ENCODE results near the gene ZMYND8.
A peak's percentile ranks its signal among the peaks of the same experiment; 100 is the strongest.
"Not testable (repeated sequence)": the region's sequence is repeated elsewhere in the genome, so short reads cannot be mapped to it uniquely, and the experiment has no call there.

The ZMYND8 gene

GRCh38 chr20:47356526-47357295 is at the start of gene ZMYND8:
TSS of gene ZMYND8 (minus strand) at chr20:47356699. CDS start at chr20:47356670, 29 bp downstream.
- DNase-seq = peak; percentile 93 to 96

DNA sequence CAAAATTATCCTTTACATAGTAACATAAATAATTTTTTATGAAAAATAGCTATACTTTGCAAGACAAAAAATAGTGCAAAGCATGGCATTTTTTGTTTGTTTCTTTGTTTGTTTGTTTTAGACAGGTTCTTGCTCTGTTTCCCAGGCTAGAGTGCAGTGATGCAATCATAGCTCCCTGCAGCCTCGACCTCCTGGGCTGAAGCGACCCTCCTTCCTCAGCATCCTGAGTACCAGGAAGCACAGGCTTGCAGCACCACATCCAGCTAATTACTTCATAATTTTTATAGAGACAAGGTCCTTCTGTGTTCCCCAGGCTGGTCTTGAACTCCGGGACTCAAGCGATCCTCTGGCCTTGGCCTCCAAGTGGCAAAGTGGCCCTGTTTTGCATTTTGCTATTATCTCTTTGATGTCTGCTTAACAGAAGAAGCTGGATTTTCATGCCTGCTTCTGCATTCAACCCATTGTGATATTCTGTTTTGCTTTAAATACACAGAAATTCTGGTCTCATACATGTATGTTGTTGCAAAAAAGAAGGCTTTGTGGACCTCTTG is 49.4 kb upstream of the ZMYND8 start:
- DNase-seq = no peak

- DNase-seq = no peak
Measured at GRCh38 chr20:47400685-47401084, 44.2 kb upstream of the ZMYND8 start.

- peak in 1 of 2 experiments; percentile 53 for DNase-seq
Measured at GRCh38 chr20:47397652-47398301, 41.3 kb upstream of the ZMYND8 start.

GRCh38 chr20:47396762-47397476 is 40.4 kb upstream of the ZMYND8 start:
- no peak for DNase-seq

GRCh38 chr20:47393796-47394514 is 37.5 kb upstream of the ZMYND8 start:
- not testable (repeated sequence) for DNase-seq

DNA sequence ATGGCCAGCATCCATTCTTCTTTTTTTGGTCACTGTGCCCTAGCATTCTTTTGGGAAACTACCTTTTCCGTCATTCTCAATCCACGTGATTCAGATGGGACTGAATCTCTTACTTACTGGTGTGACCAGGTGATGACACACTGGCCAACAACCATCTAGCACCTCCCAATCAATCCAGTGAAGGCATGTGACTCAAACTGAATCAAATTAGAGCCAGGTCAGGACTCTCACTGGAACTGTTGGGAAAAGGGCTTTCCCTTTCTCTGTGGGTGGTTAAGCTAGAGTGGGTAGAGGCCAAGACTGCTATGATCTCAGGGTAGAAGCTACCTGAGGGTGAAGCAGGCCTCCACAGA is 36.2 kb upstream of the ZMYND8 start:
- DNase-seq = no peak

DNA sequence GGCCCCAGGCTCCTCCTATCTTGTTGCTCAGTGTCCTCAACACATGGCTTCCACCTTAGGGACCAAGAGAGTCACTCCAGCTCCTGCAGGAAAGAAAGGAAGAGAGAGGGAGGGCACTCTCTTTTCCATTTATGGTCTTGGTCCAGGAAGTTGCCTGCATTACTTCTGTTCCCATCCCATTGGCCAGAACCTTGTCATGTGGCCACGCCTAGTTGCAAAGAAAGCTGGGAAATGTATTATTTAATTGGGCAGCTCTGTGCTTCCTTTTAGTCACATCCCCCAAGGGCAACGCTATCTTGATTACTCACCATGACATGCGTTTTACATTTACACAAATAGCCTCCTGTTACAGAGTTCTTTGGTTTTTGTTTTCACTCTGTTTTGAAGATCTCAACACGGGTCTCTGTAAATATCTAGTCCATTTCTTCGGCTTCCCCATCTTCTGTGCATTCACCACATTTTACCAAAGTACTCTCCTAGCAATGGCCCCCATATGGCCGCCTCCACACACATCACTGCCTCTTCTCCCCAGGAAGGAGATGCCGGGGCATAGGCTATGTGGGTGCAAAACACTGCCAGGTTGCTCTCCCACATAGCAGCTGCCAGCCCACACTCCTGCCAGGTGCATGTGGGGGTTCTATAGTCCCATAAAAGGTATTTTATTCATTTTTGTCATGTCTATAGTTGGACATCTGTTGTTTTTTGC is 35.7 kb upstream of the ZMYND8 start:
- peak in 1 of 2 experiments; percentile 20 for DNase-seq

DNA sequence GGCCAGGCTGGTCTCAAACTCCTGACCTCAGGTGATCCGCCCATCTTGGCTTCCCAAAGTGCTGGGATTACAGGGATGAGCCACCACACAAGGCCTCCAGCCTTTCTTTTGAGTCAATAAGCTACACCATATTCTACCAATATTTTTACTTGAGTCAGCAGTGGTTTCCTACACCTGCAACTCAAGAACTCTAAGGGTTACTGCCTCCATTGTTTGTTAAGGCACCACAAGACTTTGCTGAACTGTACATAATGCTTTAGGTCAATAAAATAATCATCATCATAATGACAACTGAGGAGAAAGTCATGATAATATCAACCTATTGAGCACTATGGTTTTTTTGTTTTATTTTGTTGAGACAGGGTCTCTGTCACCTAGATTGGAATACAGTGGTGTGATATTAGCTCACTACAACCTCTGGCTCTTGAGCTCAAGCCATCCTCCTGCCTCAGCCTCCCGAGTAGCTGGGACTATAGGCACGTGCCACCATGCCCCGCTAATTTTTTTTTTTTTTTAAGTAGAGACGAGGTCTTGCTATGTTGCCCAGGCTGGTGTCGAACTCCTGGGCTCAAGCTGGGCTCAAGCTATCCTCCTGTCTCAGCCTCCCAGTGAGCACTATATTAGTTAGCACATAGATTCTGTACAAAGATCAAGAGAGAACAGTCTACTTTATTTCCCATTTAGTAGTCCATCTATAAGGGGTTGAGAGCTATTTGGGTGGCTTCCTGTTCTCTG is 34.9 kb upstream of the ZMYND8 start:
- DNase-seq = no peak

GRCh38 chr20:47389867-47390347 is 33.4 kb upstream of the ZMYND8 start:
- DNase-seq = no peak

GRCh38 chr20:47385968-47386367 is 29.5 kb upstream of the ZMYND8 start:
- not testable (repeated sequence) for DNase-seq

DNA sequence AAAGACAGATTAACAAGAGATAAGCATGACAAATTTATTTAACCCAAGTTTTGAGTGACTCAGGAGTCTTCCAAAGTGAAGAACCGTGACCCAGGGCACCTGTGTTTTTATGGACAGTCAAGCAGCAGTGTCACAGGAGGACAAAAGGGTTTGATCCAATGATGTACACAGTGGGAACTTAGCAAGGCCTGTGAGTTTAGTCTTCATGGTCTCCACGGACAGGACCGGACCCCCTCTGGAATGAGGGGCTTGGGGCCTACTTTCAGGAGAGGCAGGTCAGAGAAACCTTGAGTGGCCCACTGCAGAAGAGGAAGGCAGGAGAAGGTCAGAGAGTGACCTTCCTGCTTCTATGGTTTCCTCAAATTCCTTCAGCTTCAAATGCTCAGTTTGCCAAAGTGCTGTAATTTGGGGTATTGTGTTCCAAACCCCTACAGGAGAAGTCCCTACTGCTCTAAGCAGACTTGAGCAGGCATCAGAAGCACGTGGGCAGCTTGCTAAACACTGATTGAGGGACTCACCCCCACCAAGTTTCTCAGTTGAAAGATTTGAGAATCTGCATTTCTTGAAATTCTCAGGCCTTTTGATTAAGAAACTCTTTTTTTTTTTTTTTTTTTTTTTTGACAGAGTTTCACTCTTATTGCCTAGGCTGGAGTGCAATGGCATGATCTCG is 26.4 kb upstream of the ZMYND8 start:
- DNase-seq = no peak

DNA sequence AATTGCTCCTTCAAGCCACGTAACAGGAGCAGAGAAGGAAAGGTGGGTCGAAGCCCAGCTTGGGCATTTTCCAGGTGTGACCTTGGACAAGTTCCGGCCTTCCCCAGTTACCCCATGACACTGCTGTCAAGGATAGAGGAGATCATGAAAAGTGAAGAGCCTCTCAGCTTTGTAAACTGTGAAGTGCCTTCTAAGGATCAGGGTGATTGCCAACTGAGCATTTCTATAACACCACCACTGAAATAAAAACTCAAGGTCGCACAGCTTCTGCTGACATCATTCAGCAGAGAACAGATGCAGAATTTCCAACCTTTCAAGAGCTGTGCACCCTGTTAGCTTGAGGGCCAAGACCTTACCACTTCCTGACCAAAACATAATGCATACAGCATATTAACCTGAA is 24.0 kb upstream of the ZMYND8 start:
- DNase-seq = no peak

DNA sequence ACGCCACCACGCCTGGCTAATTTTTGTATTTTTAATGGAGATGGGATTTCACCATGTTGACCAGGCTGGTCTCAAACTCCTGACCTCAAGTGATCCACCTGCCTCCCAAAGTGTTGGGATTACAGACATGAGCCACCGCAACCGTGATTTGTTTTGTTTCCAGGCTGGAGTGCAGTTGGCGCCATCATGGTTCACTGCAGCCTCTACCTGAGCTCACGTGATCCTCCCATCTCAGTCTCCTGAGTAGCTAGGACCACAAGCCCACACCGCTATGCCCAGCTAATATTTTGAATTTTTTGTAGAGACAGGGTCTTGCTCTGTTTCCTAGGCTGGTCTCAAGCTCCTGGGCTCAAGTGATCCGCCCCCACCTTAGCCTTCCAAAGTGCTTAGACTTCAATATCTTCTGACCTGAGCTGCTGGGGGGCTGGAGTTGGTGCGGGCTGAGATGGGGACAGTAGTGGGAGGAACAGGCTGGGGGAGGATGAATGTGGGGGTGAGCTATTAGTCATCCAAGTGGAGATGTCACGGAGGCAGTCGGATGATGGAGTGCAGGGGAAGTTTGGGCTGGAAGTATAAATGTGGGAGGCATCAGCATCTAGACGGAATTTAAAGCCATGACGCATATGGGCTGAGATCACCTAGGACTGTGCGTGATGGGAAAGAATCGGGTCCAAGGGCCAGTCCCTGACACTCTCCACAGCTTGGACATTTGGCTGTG is 23.1 kb upstream of the ZMYND8 start:
- DNase-seq = no peak

DNA sequence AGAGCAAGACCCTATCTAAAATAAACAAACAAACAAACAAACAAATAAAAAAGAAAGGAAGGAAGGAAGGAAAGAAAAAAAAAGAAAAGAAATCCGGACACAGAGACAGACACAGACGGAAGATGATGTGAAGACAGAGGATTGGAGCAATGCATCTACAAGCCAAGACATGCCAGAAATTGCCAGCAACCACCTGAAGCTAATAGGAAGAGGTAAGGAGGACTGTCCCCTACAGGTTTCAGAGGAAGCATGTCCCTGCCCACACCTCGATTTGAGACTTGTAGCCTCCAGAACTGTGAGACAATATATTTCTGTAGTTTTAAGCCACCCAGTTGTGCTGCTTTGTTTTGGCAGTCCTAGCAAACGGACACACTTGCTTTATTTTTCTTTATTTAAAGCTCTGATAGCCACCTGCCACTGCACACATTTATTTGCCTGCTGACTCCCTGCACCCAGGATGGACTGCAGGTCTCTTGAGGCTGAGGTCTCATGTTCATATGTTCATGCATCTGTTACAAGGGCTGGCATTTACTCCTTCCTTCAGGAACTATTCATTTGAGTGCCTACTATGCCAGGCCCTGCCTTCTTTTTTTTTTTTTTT is 20.7 kb upstream of the ZMYND8 start:
- no peak for DNase-seq

DNA sequence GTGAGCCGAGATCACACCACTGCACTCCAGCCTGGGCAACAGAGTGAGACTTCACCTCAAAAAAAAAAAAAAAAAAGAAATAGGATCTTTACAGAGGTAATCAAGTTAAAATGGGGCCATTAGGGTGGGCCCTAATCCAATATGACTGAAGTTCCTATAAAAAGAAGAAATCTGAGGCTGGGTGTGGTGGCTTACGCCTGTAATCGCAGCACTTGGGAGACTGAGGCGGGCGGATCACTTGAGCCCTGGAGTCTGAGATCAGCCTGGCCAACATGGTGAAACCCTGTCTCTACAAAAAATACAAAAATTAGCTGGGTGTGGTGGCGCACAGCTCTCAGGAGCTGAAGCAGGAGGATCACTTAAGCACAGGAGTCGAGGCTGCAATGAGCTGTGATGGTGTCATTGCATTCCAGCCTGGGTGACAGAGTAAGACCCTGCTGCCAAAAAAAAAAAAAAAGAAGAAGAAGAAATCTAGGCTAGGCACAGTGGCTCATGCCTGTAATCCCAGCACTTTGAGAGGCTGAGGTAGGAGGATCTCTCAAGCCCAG is 19.7 kb upstream of the ZMYND8 start:
- not testable (repeated sequence) for DNase-seq

- not testable (repeated sequence) for DNase-seq
Measured at GRCh38 chr20:47374121-47374520, 17.6 kb upstream of the ZMYND8 start.

GRCh38 chr20:47373206-47373733 is 16.8 kb upstream of the ZMYND8 start:
- DNase-seq = no peak

All from NCI-H446 (cell line).